ENCODE data around the gene TSC22D4. TPM values are rescaled to one million over a fixed set of nuclear protein-coding genes. Genes with fewer than 3 reads are reported as not detected.
"Not testable (repeated sequence)": the region's sequence is repeated elsewhere in the genome, so short reads cannot be mapped to it uniquely, and the experiment has no call there.

The TSC22D4 gene
- total and polyA plus RNA-seq, 2 experiments from 2014 or later = 14.6 to 24.9 TPM

DNA sequence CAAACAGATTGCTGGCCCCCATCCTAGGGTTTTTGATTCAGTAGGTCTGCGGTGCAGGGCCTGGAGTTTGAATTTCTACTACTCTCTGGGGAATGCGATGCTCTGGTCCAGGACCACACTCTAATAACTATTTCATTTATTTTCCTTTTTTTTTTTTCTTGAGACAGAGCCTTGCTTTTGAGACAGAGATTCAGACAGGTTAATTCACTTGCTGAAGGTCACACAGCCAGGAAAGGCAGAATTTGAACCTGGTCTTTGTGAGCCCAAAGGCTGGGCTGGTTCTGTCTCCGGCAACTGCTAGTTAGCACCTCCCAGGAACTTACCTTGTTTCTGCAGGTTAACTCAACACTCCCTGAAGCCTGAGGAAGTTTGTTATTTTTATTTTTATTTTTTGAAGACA, 26.5 kb downstream of the TSC22D4 start (continued):
- TF ChIP-seq, protein P1, sequence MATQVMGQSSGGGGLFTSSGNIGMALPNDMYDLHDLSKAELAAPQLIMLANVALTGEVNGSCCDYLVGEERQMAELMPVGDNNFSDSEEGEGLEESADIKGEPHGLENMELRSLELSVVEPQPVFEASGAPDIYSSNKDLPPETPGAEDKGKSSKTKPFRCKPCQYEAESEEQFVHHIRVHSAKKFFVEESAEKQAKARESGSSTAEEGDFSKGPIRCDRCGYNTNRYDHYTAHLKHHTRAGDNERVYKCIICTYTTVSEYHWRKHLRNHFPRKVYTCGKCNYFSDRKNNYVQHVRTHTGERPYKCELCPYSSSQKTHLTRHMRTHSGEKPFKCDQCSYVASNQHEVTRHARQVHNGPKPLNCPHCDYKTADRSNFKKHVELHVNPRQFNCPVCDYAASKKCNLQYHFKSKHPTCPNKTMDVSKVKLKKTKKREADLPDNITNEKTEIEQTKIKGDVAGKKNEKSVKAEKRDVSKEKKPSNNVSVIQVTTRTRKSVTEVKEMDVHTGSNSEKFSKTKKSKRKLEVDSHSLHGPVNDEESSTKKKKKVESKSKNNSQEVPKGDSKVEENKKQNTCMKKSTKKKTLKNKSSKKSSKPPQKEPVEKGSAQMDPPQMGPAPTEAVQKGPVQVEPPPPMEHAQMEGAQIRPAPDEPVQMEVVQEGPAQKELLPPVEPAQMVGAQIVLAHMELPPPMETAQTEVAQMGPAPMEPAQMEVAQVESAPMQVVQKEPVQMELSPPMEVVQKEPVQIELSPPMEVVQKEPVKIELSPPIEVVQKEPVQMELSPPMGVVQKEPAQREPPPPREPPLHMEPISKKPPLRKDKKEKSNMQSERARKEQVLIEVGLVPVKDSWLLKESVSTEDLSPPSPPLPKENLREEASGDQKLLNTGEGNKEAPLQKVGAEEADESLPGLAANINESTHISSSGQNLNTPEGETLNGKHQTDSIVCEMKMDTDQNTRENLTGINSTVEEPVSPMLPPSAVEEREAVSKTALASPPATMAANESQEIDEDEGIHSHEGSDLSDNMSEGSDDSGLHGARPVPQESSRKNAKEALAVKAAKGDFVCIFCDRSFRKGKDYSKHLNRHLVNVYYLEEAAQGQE (IDR thresholded peaks at IDR 0.05; ENCODE audit: unreplicated experiment) = no peak
- TF ChIP-seq, protein P2, sequence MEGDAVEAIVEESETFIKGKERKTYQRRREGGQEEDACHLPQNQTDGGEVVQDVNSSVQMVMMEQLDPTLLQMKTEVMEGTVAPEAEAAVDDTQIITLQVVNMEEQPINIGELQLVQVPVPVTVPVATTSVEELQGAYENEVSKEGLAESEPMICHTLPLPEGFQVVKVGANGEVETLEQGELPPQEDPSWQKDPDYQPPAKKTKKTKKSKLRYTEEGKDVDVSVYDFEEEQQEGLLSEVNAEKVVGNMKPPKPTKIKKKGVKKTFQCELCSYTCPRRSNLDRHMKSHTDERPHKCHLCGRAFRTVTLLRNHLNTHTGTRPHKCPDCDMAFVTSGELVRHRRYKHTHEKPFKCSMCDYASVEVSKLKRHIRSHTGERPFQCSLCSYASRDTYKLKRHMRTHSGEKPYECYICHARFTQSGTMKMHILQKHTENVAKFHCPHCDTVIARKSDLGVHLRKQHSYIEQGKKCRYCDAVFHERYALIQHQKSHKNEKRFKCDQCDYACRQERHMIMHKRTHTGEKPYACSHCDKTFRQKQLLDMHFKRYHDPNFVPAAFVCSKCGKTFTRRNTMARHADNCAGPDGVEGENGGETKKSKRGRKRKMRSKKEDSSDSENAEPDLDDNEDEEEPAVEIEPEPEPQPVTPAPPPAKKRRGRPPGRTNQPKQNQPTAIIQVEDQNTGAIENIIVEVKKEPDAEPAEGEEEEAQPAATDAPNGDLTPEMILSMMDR (conservative IDR thresholded peaks at IDR 0.05; ENCODE audit: low read depth in 2 of 2) = no peak
- TF ChIP-seq NANOG (IDR thresholded peaks at IDR 0.05; ENCODE audit: borderline replicate concordance) (no peak), JUNB (IDR thresholded peaks at IDR 0.05; ENCODE audit: unreplicated experiment) (no peak), CREB1 (CRISPR knock-in tag; IDR thresholded peaks at IDR 0.05; ENCODE audit: low read depth) (no peak), EZH2 (IDR thresholded peaks at IDR 0.05; ENCODE audit: low read depth, unreplicated experiment) (no peak), ZNF331 (CRISPR knock-in tag; IDR thresholded peaks at IDR 0.05; ENCODE audit: low read depth) (no peak)

DNA sequence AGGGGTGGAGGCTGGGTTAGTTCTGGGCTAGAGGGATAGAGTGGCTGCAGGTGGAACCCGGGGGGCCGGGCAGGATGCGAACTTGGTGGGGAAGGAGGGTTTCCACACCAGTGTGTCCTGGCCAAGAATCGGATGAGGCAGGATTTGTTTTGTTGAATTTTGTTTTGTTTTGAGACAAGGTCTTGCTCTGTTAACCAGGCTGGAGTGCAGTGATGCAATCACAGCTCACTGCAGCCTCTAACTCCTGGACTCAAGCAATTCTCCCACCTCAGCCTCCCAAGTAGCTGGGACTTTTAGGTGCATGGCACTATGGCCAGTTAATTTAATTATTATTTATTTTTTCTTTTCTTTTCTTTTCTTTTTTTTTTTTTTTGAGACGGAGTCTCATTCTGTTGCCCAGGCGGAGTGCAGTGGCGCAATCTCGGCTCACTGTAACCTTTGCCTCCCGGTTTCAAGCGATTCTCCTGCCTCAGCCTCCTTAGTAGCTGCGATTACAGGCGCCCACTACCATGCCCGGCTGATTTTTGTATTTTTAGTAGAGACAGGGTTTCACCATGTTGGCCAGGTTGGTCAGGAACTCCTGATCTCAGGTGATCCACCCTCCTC, 29.7 kb downstream of the TSC22D4 start:
- ATAC-seq (no peak), DNase-seq (ENCODE audit: low spot score) (no peak)
- Histone ChIP-seq H3K79me2 (replicated peaks; ENCODE audit: insufficient read depth) (no peaks in the 10 kb centered on the region), H3K27me3 (ENCODE audit: insufficient read depth) (no peaks in the 10 kb centered on the region), H3K4me1 (ENCODE audit: insufficient read depth) (no peaks in the 10 kb centered on the region; the same call in 1 of the 2 replicates), H3K27ac (ENCODE audit: low read depth) (no peak overlapping the region), H3K9me2 (ENCODE audit: insufficient read depth) (no peaks in the 10 kb centered on the region), H3F3A (replicated peaks; ENCODE audit: low read depth) (no peaks in the 10 kb centered on the region), H3K4me3 (no peak overlapping the region), H4K20me1 (replicated peaks; ENCODE audit: insufficient read depth) (no peaks in the 10 kb centered on the region), H3K36me3 (ENCODE audit: insufficient read depth) (no peaks in the 10 kb centered on the region), H3K4me2 (no peak overlapping the region), H2AFZ (no peak overlapping the region)
- H3K27me3 Mint-ChIP-seq (ENCODE audit: insufficient read depth, low read depth, poor library complexity) = peaks cover 17% of the 10 kb centered on the region
- no peak overlapping the region for H3K27ac Mint-ChIP-seq
- H3K9me3 Mint-ChIP-seq = no peaks in the 10 kb centered on the region
- peaks cover 10% of the 10 kb centered on the region for H3K4me1 Mint-ChIP-seq
- TF ChIP-seq, protein P3, sequence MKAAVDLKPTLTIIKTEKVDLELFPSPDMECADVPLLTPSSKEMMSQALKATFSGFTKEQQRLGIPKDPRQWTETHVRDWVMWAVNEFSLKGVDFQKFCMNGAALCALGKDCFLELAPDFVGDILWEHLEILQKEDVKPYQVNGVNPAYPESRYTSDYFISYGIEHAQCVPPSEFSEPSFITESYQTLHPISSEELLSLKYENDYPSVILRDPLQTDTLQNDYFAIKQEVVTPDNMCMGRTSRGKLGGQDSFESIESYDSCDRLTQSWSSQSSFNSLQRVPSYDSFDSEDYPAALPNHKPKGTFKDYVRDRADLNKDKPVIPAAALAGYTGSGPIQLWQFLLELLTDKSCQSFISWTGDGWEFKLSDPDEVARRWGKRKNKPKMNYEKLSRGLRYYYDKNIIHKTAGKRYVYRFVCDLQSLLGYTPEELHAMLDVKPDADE (IDR thresholded peaks at IDR 0.05) = no peak
- TF ChIP-seq JUNB (IDR thresholded peaks at IDR 0.05; ENCODE audit: unreplicated experiment) = no peak
- no peak for TF ChIP-seq EZH2 (IDR thresholded peaks at IDR 0.05; ENCODE audit: low read depth, unreplicated experiment)
- TF ChIP-seq, protein P1 (IDR thresholded peaks at IDR 0.05; ENCODE audit: unreplicated experiment) = no peak
- no peak for TF ChIP-seq ZNF331 (CRISPR knock-in tag; IDR thresholded peaks at IDR 0.05; ENCODE audit: low read depth)
- no peak for TF ChIP-seq POLR2AphosphoS5 (IDR thresholded peaks at IDR 0.05; ENCODE audit: low read depth)
- H3K4me3 Mint-ChIP-seq = no peak overlapping the region
- no peaks in the 10 kb centered on the region for H3K36me3 Mint-ChIP-seq (ENCODE audit: low read depth)

DNA sequence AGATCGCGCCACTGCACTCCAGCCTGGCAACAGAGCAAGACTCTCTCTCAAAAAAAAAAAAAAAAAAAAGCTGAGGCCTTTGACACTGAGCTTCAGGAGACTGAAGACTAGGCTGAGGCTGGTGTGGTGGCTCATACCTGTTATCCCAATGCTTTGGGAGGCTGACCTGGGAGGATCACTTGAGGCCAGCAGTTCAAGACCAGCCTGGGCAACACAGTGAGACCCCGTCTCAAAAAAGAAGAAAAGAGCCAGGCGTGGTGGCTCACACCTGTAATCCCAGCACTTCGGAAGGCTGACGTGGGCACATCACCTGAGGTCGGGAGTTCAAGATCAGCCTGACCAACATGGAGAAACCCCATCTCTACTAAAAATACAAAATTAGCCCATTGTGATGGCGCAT, 31.7 kb downstream of the TSC22D4 start:
- H3K4me1 Mint-ChIP-seq = peaks cover 12% of the 10 kb centered on the region
- peaks cover 22% of the 10 kb centered on the region for H3K27me3 Mint-ChIP-seq (ENCODE audit: insufficient read depth, low read depth, poor library complexity)
- H3K4me1 ChIP-seq (ENCODE audit: insufficient read depth); H3K27me3 ChIP-seq (ENCODE audit: insufficient read depth); H3K4me3 ChIP-seq; H3K9me3 Mint-ChIP-seq; H3K27ac ChIP-seq (ENCODE audit: low read depth); H3K9me2 ChIP-seq (ENCODE audit: insufficient read depth); H3K79me2 ChIP-seq (replicated peaks; ENCODE audit: insufficient read depth); H3K36me3 Mint-ChIP-seq (ENCODE audit: low read depth); DNase-seq (ENCODE audit: low spot score); ATAC-seq; H2AFZ ChIP-seq; H3K4me3 Mint-ChIP-seq; H3K4me2 ChIP-seq; H3K36me3 ChIP-seq (ENCODE audit: insufficient read depth); H3F3A ChIP-seq (replicated peaks; ENCODE audit: low read depth); H3K27ac Mint-ChIP-seq; H4K20me1 ChIP-seq (replicated peaks; ENCODE audit: insufficient read depth): not testable (repeated sequence)
